ENCODE data around the gene WAC.
"Not testable (repeated sequence)": the region's sequence is repeated elsewhere in the genome, so short reads cannot be mapped to it uniquely, and the experiment has no call there.

The WAC gene

GRCh38 chr10:28619455-28619854 is 86.5 kb downstream of the WAC start:
- DNase-seq = no peak

DNA sequence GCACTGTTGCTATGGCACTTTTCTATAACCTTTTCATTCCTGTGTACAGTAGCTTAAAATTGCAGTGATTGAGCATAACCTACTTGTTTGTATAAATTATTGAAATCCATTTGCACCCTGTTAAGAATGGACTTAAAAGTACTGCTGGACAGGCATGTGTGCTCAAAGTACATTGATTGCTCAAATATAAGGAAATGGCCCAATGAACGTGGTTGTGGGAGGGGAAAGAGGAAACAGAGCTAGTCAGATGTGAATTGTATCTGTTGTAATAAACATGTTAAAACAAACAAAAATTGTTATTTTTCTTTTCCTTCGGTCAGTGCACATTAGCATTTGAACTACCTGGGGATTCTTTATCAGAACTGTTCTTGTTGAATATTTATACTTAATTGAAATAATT is 87.3 kb downstream of the WAC start:
- DNase-seq = no peak

GRCh38 chr10:28623483-28623882 is 90.6 kb downstream of the WAC start:
- no peak for DNase-seq

DNA sequence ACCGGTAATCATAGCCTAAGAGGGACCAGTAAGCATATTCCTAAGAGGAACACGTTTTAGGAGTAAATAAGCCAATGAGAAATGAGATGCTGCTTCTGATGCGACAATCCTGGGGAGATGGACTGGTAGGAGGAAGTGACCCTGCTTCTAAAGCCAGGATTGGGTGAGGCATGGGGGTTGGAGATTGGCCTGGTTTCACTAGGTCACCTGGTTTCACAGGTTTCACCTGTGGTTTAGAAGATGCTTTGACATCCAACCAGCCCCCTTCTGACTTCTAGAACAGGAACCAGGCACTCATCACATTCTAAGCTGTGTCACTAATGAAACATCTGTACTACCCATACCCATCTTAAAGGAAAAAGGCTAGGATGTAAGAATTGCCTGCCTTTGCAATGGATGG is 91.4 kb downstream of the WAC start:
- no peak for DNase-seq

- DNase-seq = peak in 1 of 2 experiments; percentile 17
Measured at GRCh38 chr10:28627102-28627501, 94.2 kb downstream of the WAC start.

DNA sequence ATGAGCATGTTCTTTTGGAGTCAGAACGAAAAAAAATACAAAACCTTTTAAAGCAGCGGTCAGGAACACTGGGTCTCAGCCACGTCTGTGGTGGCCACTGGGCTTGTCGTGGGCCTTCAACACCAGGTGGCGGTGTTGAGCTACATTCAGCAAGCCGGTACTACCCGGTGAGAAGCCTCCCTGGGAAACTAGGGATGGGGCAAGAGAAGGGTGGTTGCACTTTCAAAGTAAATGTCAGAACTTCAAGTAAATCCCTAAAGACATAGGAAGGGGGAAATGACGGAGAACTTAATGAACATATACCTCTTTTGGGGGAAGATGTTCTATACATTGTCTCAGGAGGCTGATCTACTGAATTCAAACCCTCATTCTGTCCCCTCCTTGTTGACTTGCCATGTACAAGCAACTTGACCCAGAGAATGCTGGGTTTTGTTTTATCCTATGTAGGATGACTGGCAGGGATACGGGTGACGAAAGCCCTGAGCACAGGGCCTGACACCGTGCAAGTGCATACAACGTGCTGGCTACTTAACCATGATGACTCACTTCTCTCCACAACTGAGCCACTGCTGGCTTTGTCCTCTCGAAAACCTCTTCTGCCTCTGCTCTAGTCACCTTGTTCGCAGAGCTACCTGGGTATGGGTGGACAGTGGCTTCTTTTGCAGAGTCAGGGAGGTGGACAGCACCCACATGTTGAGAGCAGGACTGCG is 95.4 kb downstream of the WAC start:
- peak; percentile 43 to 71 for DNase-seq

- no peak for DNase-seq
Measured at GRCh38 chr10:28631896-28632583, 99.1 kb downstream of the WAC start.

DNA sequence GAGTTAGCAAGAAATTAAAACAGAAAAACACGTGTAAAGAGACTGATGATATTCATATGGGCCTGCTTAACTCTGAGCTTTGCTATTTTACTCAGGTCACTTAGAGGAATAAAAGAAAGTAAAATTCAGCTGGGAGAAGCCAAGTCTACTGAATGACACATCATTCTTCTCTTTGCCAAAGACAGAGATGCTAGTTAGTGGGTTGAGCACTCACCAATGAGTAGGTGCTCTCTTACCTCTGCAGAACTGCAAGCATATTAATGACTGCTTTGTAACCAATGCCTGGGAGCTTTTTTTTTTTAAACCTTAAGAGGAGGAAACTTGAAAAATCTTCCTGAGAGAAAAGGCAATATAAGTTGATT is 99.6 kb downstream of the WAC start:
- no peak for DNase-seq

- DNase-seq = no peak
Measured at GRCh38 chr10:28633750-28634149, 100.8 kb downstream of the WAC start.

- DNase-seq = no peak
Measured at GRCh38 chr10:28637346-28637745, 104.4 kb downstream of the WAC start.

DNA sequence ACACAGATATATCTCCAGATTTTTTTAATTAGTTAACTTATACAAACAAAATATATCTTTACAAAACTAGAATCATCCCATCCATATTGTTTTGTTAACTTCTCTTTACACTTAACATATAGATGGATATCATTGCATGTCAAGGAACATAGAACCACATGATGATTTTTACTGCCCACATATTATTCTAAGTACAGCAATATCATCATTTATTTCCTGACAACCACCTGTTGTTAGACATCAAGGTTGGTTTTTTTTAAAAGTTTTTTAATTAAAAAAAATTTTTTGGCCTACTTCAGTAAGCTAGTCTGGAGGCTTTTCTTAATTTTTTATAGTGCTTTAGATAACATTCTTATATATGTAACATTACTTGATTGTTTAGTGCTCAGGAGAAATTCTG is 105.5 kb downstream of the WAC start:
- DNase-seq = no peak

DNA sequence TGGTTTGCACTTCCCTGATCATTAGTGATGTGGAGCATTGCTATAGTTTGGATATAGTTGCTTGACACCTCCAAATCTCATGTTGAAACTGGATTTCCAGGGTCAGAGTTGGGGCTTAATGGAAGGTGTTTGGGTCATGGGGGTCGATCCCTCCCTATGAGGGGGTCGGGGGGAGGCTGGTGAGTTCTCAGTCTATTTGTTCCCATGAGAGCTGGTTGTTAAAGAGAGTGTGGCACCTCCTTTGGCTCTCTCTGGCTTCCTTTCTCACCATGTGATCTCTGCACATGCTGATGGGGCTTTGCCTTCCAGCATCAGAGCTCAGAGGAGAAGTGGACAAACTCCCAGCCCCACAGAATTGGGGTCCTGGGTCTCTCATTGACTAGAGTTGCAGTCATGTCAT is 107.6 kb downstream of the WAC start:
- no peak for DNase-seq

GRCh38 chr10:28644647-28645046 is 111.7 kb downstream of the WAC start:
- DNase-seq = no peak

DNA sequence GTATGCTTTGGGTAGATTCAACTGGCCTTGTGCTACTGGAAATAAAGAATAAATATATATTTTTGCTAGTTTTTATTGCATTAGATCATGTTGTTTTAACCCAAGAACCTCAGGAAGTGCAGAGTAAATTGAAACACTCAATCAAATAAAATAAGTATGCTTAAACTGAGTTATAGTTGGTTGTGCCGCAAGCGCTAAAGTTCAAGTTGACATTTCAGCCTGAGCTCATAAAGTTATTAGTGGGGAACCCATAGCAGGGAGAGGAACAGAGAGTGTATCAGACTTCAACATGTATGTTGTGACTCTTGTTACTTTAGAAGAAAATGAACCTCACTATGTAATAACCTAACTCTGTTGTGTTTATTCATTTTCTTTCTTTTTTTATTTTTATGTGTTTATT is 119.2 kb downstream of the WAC start:
- DNase-seq = no peak

GRCh38 chr10:28652703-28653102 is 119.8 kb downstream of the WAC start:
- DNase-seq = no peak

DNA sequence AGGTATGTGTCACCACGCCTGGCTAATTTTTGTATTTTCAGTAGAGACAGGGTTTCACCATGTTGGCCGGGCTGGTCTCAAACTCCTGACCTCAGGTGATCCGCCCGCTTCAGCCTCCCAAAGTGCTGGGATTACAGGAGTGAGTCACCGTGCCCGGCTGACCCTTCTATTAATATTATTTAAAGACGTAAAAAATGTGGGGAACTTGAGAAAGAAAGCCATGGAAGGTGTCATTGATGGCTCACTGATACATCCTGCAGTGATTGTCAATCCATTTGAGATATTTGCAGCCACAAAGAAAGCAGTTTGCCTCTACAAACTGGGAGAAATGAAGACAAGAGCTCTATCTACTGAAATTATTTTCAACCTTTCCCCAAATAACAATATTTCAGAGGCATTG is 125.9 kb downstream of the WAC start:
- not testable (repeated sequence) for DNase-seq

DNA sequence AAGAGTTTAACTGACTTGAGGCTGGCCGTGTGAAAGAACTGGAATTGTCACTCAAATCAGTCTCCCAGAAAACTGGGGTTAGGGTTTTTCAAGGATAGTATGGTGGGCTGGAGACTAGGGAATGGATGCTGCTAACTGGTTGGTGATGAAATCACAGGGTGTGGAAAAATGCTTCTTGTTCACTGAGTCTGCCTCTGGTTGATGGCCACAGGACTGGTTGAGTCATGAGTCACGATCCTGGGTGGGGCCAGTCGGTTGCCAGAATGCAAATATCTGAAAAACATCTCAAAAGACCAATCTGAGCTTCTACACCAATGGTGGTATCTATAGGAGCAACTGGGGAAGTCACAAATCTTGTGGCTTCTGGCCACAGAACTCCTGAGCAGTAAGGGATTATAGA is 128.1 kb downstream of the WAC start:
- no peak for DNase-seq

DNA sequence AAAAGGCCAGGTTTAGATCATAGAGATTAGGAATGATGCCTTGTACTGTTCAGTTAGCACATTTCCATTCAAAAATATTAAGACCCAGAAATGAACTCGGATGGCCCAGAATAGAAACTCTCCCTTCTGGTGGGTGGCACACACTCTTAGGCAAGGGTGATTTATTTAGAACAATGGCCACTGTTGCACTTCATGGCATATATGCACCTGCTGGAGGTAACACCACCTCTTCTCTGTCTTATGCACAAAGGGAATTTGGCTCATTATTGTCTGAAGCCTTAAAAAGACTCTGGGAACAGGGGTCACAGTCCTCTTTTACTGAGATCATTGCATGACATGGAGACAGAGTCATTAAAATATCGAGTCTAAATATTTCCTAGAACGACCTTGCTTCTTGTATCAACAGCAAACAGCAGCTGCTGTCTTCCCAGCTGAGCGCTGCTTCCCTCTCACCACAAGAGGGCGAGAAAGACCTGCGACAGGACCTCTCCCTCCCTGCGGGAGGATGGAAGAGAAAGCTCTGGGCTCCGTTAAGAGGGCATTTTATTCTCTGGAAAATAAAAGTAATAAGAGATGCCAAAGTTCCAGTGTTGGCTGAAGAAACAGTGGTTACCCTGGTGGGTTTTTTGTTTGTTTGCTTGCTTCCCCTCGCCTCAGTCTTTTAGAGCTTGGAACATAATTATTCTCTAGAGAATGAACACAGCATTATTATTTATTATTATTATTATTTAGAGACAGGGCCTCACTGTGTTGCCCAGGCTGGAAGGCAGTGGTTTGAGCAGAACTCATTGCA is 130.9 kb downstream of the WAC start:
- peak; percentile 37 to 74 for DNase-seq

DNA sequence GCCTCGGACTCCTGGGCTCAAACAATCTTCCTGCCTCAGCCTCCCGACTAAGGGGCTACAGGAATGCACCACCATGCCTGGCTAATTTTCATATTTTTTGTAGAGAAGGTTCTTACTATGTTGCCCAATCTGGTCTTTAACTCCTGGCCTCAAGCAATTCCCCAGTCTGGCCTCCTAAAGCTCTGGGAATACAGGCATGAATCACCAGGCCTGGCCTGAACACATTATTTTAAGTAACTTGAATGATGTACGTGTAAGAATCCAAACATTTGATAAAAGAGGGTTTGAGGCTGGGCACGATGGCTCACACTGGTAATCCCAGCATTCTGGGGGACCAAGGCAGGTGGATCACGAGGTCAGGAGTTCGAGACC is 131.4 kb downstream of the WAC start:
- no peak for DNase-seq

DNA sequence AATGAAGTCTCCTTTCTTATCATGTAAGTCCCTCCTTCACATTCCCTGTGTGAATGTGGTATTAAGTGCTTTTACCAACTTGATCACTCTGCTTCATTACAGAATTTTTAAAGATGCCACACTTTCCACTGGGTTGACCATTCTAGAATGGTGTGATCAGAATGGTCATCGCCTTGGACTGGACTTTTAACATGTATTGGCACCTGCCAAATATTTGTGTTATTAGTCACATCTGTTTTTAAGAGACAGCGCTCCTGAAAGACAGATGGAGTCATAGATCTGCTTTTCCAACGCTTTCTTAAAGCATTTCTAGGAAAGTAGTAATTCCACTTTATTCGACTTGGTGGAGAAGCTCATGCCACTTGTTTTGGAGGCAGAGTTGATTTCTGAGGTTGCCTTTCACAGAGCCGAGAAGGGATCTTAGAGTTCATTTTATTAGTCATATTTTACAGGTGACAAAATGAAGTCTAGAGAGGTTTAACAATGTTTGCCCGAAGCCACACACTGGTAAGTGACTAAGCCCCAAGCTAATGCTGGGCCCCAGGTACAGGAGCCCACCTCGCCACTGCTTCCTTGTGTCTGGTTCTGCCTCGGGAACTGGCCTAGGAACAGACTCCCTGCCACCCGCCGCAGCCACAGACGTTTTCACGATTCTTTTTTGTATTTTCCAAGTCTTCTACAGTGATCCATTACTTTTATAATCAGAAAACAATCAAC is 134.0 kb downstream of the WAC start:
- DNase-seq = no peak

DNA sequence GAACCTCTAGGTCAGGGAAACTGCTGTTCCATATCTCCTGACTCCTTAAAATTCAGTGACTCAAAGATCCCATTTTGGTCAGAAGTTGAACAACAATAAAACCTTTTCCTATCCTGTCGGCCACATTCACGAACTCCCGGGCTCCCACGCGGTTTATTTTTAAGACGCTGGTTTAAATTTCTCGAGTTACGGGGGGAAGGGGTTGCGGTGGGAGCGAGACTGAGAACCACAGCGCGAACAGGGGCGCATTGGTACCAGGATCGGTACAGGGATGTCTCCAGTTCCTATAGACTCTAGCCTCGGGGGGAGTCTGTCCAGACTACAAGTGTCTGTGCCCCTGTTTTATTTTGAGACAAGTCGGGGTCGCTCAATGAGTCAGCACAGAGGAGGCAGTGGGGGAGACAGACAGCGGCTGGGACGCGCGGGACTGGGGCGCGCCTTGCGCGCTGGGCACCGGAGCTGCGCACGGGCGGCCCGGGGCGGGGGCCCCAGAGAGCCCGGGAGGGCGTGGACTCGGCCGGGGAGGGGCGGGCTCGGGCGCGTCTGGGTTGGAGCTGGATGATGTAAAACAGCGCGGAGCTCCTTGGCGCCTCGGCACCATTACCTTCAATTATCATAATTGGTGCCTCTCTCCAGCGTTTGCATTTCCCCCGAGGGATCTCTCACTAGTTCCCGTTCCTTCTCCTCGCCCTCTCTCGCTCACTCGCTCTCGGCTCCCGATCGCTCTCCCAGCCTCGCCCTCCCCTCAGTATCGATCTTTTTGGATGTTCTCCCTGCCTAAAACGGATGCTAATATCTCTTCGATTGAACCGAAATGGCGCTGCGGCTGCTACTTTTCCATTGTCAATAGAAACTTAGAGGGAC is 135.7 kb downstream of the WAC start:
- no peak for DNase-seq

Measured in NCI-H446 (cell line).